ENCODE results near the gene KIF2A. TPM values are rescaled to one million over a fixed set of nuclear protein-coding genes. Genes with fewer than 3 reads are reported as not detected.

KIF2A gene
- polyA plus RNA-seq, 1 donor (not counting 4 experiments of a cell fraction or from before 2014, with no cell fraction given): 34.8 TPM

- no peak overlapping the region for H3K4me3 ChIP-seq (ENCODE audit: control insufficient read depth in 2 of 3, extremely low read depth in 1 of 3, insufficient read depth in 2 of 3, low read depth in 1 of 3, low read length in 3 of 3)
- FAIRE-seq (no peak), DNase-seq (ENCODE audit: low read depth, low spot score) (no peak)
- no peak overlapping the region for H3K27ac ChIP-seq (ENCODE audit: control insufficient read depth, insufficient read depth, low read length)
- no peaks in the 10 kb centered on the region for H4K20me1 ChIP-seq (ENCODE audit: control insufficient read depth, extremely low read depth, insufficient read depth, low read length)
- no peaks in the 10 kb centered on the region for H3K79me2 ChIP-seq (ENCODE audit: control insufficient read depth, insufficient read depth, low read length)
- TF ChIP-seq EZH2 (IDR thresholded peaks at IDR 0.05; ENCODE audit: low read length) (no peak), CTCF (optimal IDR thresholded peaks at IDR 0.05 in 1 of 3, IDR thresholded peaks at IDR 0.05 in 1 of 3, conservative IDR thresholded peaks at IDR 0.05 in 1 of 3; ENCODE audit: extremely low read depth in 1 of 3, insufficient read depth in 2 of 3, low read length in 3 of 3) (no peak)
- H3K9me3 ChIP-seq (ENCODE audit: control insufficient read depth, low read depth, low read length): no peaks in the 10 kb centered on the region
- H3K4me2 ChIP-seq (ENCODE audit: control insufficient read depth, extremely low read depth, insufficient read depth, low read depth, low read length): no peak overlapping the region
- H3K4me1 ChIP-seq (ENCODE audit: control insufficient read depth, extremely low read depth, insufficient read depth, low read length): peaks cover 8% of the 10 kb centered on the region
- no peak overlapping the region for H3K9ac ChIP-seq (ENCODE audit: control insufficient read depth, extremely low read depth, insufficient read depth, low read length)
- no peaks in the 10 kb centered on the region for H3K36me3 ChIP-seq (ENCODE audit: control insufficient read depth in 2 of 2, extremely low read depth in 1 of 2, insufficient read depth in 2 of 2, low read length in 2 of 2)
- dilution Hi-C loops (cut with MboI; ENCODE audit: extremely low pct_ligation_motif_present, low sequenced_read_pairs): no loop called here
- H2AFZ ChIP-seq (ENCODE audit: control insufficient read depth, low read length): no peak overlapping the region
- no peaks in the 10 kb centered on the region for H3K27me3 ChIP-seq (ENCODE audit: control insufficient read depth, extremely low read depth, insufficient read depth, low read length)
- no peaks in the 10 kb centered on the region for H3K9me1 ChIP-seq (ENCODE audit: control insufficient read depth, extremely low read depth, insufficient read depth, low read length)
Measured at GRCh38 chr5:62271370-62271769, 34.6 kb upstream of the KIF2A start.

- no peaks in the 10 kb centered on the region for H3K27me3 ChIP-seq (ENCODE audit: control insufficient read depth, extremely low read depth, insufficient read depth, low read length)
- H2AFZ ChIP-seq (ENCODE audit: control insufficient read depth, low read length): no peak overlapping the region
- H4K20me1 ChIP-seq (ENCODE audit: control insufficient read depth, extremely low read depth, insufficient read depth, low read length): no peaks in the 10 kb centered on the region
- H3K4me3 ChIP-seq (ENCODE audit: control insufficient read depth in 2 of 3, extremely low read depth in 1 of 3, insufficient read depth in 2 of 3, low read depth in 1 of 3, low read length in 3 of 3): no peak overlapping the region
- H3K4me2 ChIP-seq (ENCODE audit: control insufficient read depth, extremely low read depth, insufficient read depth, low read depth, low read length): no peak overlapping the region
- H3K9me3 ChIP-seq (ENCODE audit: control insufficient read depth, low read depth, low read length): no peaks in the 10 kb centered on the region
- H3K27ac ChIP-seq (ENCODE audit: control insufficient read depth, insufficient read depth, low read length): no peak overlapping the region
- dilution Hi-C loops (cut with MboI; ENCODE audit: extremely low pct_ligation_motif_present, low sequenced_read_pairs): no loop called here
- H3K79me2 ChIP-seq (ENCODE audit: control insufficient read depth, insufficient read depth, low read length): no peaks in the 10 kb centered on the region
- no peak for TF ChIP-seq EZH2 (IDR thresholded peaks at IDR 0.05; ENCODE audit: low read length)
- no peak for TF ChIP-seq CTCF (optimal IDR thresholded peaks at IDR 0.05 in 1 of 3, IDR thresholded peaks at IDR 0.05 in 1 of 3, conservative IDR thresholded peaks at IDR 0.05 in 1 of 3; ENCODE audit: extremely low read depth in 1 of 3, insufficient read depth in 2 of 3, low read length in 3 of 3)
- no peaks in the 10 kb centered on the region for H3K36me3 ChIP-seq (ENCODE audit: control insufficient read depth in 2 of 2, extremely low read depth in 1 of 2, insufficient read depth in 2 of 2, low read length in 2 of 2)
- FAIRE-seq (no peak), DNase-seq (ENCODE audit: low read depth, low spot score) (no peak)
- peaks cover 12% of the 10 kb centered on the region for H3K4me1 ChIP-seq (ENCODE audit: control insufficient read depth, extremely low read depth, insufficient read depth, low read length)
- no peak overlapping the region for H3K9ac ChIP-seq (ENCODE audit: control insufficient read depth, extremely low read depth, insufficient read depth, low read length)
- H3K9me1 ChIP-seq (ENCODE audit: control insufficient read depth, extremely low read depth, insufficient read depth, low read length): no peaks in the 10 kb centered on the region
Measured at GRCh38 chr5:62271870-62272269, 34.1 kb upstream of the KIF2A start.
